ENCODE measurements around the gene EHBP1.
"Not testable (repeated sequence)": the region's sequence is repeated elsewhere in the genome, so short reads cannot be mapped to it uniquely, and the experiment has no call there.

The EHBP1 gene

DNA sequence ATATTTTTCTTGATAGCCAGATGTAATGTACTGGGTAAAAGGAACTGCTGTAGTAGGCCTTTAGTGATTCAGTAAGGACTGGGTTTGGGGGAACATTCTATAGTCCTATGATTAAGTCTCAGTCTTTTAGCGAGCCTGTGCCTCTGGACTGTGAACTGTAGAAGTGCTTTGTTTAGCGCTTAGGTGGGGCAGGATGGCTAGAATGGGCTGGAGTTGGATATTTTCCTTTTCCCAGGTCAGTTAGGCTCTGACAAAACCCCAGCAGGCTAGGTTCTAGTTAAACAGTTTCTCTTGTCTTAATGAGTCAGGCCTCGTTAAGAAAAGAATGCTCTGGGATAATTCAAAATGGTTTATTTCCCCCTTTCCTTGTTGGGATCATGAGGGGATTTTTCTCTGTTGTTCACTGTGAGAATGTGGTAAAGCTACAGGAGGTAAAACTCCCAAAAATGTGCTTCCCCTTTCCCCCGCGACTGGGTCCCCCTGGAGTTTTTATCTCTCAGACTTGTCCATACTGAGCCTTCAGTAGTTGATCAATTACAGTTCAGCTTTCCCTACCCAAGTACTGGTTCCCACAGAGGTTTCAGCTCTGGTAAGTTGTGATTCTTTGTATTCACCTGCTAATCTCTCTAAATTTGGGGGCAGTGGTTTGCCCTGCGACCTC lies 31.5 kb downstream of the EHBP1 start:
- DNase-seq: no peak

DNA sequence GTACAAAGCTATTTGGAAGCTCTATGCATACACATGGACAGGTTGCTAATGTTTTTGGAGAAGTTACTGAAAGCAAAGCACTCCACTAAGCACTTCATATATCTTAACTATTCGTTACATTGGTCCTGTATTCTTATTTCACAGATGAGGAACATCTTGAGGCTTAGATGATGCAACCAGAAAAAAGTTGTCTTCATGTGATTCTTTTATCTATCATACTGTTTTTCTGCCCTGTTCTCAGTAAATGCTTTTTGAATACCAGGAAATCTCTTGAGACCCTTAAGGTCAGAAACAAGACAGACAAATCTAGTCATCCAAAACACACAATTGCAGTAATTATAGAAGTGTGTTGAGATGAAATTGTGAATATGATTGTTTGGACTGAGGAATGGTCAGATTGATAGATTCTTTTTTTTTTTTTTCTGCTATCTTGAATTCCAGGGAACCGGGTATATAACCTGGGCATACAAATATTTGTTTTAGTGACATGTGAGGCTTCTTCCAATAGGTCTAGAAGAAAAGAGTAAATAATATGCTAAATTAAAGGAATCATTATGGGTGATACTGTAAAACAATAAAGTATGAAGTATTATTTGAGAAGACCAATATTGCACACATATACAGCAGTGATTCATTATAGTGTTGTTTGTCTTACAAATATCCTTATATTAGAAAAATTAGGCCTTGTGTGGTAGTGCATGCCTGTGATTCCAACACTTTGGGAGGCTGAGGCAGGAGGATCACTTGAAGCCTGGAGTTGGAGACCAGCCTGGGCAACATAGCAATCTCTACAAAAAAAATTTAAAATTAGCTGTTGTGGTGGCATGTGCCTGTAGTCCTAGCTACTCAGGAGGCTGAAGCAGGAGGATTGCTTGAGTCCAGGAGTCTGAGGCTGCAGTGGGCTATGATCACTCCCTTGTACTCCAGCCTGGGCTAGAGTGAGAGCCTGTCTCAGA lies 33.7 kb downstream of the EHBP1 start:
- no peak for DNase-seq

DNA sequence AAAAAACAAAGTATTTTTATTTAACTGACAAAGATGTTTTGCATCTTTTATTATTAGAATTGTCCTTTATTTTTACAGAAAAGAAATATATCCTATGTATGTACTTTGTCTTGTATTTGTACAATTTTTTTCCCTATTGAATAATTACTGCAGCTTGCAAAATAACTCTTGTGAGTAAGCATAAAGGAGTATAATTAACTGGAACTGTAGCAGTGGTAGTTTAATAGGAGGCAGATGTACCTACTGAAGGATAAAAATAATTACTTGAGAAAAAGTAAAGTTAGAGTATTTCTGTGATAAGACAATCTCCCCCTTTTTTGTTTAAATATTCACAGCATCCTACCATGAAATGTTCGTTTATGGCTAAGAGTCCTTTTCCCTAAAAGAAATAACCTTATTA lies 34.7 kb downstream of the EHBP1 start:
- no peak for DNase-seq

DNA sequence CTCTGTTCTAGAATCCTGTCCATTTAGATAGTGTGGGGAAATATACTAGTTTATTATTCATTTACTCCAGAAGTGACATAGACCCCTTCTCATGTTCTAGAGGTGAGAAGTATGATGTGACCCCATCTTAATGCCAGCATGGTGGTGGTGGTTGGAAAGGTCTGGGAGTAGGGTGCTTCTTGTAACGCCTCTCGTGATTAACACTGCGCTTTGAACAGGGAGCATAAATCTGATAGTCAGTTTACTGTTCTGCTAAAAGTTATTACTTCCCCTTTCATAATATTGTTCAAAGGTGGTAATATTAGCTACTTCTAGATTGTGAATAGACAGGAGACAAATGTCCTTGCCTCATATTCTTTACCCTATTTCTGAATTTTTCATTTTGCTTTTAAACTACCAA lies 35.6 kb downstream of the EHBP1 start:
- no peak for DNase-seq

DNA sequence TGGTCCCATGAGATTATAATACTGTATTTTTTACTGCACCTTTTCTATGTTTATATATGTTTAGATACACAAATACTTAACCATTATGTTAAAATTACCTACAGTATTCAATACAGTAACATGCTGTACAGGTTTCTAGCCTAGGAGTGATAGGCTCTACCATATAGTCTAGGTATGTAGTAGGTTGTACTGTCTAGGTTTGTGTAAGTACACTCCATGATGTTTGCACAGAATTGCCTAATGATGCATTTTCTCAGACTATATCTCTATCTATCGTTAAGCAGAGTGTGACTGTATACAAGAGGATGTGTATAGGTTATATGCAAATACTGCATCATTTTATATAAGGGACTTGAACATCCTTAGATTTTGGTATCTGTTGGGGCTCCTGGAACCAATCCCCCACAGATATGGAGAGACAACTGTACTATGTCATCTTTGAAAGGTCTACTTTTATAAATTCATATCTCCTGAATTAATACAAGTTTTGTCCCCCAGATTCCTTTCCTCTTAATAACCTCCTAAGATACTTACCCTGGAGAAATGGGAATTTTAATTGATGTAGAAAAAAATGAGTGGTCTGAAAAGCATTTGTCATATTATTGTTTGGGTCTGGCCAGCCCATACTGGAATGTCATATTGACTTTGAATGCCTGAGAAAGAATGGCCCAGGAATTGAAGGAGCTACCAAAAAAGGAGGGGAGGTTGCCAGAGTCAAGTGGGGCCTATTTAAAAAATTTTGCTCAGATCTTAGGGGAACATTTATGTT lies 36.6 kb downstream of the EHBP1 start:
- no peak for DNase-seq

DNA sequence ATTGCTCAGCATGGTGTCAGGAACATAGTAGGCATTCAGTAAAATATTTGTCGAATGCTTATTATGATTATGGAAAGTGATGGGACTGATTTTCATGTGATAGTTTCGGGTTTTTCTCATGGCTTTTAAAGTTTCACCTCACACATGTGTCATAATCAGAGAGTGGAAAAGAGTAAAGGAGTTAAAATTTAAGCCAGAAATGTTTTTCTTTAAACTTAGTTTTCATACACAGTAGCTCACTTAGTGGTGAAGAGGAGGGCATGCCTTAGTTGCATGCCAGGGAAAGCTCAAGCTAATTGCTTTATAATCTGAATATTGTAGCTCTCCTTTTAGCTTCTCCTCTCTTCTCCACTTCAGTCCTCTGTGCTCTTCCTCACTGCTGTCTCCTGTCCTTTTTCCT lies 38.0 kb downstream of the EHBP1 start:
- DNase-seq: no peak

DNA sequence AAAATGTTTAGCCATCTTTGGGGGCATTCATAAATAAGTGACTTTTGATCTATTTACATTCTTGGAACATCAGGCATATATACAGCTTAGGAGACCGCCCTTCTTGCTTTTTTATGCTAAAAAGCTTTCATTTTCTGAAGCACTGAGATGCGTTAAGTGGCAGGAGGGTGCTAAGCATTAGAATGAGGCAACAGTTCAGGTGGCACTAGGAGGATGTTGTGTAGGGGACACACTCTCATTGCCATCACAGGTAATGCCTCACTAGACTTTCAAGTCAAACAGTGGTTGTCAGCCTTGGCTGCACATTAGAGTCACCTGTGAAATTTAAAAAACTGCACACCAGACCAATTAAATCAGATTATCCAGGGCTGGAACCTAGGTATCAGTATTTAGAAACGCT lies 39.1 kb downstream of the EHBP1 start:
- no peak for DNase-seq

DNA sequence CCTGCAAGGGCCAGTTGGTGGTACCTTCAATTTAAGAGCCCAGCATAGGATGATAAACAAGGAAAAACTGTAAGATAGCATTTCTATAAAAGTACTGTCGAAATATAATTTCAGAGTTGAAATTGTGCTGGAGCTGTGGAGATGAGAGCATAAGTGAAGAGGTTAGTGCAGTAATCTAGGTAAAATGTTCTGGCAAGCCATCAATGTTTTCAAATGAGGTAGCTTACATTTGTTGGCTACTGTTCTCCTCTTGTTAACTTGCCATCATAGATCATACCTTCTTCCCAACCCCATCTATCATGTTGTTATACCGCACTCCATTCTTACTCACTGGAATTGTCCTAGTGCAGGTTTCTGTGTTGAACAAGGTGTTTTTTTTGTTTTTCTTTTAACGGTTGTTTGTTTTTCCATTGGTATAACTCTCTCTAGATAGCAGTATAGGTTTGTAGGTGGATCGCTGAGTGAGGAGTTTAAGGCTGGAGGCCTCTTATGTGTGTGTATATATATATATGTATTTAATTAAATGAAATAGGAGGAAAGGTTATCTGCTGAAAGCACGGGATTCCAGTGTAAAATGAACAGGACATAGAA lies 40.5 kb downstream of the EHBP1 start:
- no peak for DNase-seq

DNA sequence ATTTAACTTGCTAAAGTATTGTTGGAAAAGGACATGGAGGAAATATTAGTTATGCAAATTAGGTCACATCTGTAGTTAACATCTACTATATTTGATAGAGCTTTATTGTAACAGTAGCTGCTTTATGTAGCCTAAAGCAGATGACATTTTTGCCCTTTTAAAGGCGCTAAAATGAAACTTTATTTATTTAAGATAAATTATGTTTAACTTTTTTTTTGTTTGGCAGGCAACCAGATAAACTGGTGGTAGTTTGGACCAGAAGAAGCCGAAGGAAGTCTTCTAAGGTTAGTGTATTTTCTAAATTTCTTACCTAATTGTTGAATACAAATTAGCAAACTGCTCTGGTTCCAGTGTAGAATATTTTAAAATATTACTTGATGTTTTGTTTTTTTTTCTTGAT lies 41.7 kb downstream of the EHBP1 start:
- no peak for DNase-seq

DNA sequence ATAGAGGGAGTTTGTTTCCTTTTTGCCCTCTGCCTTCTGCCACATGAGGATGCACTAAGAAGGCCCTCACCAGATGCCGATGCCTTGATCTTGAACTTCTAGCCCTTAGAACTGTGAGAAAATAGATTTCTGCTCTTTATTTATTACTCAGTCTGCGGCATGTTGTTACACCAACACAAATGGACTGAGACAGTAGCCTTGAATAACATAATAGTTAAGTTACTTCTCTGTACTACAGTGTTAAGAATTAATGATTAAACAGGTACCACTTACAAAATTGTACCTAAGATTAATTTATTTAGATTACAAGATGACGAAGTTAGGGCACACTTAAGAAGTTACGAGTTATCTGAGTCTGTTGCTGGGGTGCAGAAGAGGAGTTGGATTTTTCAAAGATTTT lies 42.4 kb downstream of the EHBP1 start:
- DNase-seq: no peak

DNA sequence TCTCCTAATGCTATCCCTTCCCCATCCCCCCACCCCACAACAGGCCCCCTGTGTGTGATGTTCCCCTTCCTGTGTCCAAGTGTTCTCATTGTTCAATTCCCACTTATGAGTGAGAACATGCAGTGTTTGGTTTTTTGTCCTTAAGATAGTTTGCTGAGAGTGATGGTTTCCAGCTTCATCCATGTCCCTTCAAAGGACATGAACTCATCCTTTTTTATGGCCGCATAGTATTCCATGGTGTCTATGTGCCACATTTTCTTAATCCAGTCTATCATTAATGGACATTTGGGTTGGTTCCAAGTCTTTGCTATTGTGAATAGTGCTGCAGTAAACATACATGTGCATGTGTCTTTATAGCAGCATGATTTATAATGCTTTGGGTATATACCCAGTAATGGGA lies 43.6 kb downstream of the EHBP1 start:
- DNase-seq: not testable (repeated sequence)

DNA sequence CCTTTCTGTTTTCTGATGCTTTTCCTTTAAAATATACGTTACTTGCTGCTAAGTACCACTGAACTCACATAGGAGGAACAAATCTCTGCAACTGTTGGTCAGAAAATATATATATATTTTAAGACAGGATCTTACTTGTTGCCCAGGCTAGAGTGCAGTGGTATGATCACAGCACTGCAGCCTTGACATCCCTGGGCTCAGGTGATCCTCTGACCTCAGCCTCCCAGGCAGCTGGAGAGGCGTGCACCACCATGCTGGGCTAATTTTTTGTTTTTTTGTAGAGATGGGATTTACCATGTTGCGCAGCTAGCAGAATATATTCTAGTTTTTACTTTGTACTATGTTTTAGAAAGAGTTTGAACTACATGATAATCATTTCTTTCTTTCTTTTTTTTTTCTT lies 51.5 kb downstream of the EHBP1 start:
- no peak for DNase-seq

DNA sequence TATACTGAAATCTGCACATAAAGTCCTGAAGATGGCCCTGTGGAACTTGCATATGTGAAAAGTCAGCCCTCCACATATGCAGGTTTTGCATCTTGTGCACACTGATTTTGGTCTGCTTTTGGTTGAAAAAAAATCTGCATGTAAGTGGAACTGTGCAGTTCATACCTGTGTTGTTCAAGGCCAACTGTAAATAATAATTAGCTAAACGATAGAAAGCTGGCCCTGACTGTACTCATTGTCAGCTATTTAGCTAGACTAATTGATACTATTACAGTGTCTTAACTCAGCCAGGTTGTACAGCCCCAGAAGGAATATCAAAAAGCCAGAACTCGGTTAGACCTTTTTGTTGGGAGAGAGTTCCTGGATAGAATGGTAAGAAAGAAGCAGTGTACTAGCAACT lies 54.5 kb downstream of the EHBP1 start:
- DNase-seq: no peak

DNA sequence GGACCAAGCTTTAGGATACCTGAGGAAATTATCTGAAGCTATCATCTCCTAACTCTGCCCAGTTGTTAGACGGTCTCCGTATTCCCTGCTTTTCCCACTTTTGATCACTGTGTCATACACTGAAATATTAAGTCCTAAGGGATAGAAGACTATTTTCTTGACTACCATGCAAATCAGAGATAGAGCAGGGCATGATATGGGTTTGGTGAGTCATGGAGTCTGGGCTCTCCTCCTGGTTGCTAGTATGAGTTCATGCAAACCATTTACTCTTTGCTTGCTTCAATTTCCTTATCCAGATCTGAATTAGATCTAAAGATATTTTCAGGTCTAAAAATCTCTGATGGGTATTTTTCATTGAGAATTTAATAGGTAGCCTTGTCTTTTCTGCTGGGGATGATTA lies 55.0 kb downstream of the EHBP1 start:
- no peak for DNase-seq

DNA sequence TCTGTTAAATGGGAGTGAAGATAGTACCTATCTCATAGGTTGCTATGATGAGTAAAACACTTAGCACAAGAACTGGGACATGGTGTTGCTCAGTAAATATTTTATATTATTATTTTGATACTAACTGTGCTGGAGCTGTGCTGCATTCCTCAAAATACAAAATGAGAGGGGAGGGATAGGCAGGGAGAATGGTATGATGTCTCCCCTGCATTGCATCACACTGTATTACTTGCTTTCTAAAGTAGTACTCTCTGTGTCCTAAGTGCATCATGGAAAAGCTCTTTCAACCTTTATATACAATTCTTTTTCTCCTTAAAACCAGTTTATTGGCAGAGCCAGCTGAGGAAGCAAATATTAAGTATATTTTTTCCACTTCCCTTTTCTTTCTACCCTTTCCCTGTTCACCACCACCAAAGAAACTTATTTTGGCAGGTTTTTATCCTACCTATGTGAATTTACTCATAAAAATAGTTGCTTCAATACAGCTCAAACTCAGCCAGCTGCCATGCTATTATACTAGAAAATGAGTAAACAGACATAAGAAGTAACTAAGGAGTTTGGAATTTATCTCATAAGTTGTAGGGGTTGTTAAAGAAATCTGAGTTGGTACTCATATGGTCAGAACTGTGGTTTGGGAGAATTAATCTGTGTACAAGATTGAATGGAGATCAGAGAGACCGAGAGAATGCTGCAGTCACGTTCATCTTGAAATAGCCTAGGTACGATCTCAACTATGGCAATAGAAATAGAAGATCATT lies 60.3 kb downstream of the EHBP1 start:
- DNase-seq: no peak

DNA sequence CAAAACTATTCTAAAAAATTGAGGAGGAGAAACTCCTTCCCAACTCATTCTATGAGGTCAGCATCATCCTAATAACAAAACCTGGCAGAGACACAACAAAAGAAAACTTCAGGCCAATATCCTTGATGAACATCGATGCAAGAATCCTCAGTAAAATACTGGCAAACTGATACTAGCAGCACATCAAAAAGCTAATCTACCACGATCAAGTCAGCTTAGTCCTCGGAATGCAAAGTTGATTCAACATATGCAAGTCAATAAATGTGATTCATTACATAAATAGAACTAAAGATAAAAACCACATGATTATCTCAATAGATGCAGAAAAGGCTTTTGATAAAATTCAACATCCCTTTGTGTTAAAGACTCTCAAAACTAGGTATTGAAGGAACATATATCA lies 63.1 kb downstream of the EHBP1 start:
- DNase-seq: no peak

DNA sequence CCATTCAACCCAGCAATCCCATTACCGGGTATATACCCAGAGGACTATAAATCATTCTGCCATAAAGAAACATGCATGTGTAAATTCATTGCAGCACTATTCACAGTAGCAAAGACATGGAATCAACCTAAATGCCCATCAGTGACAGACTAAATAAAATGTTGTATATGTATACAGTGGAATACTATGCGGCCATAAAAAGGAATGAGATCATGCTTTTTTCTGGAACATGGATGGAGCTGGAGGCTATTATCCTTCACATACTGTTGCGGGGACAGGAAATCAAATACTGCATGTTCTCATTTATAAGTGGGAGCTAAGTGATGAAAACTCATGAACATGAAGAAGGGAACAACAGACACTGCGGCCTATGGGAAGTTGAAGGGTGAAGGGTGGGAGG lies 65.1 kb downstream of the EHBP1 start:
- no peak for DNase-seq

DNA sequence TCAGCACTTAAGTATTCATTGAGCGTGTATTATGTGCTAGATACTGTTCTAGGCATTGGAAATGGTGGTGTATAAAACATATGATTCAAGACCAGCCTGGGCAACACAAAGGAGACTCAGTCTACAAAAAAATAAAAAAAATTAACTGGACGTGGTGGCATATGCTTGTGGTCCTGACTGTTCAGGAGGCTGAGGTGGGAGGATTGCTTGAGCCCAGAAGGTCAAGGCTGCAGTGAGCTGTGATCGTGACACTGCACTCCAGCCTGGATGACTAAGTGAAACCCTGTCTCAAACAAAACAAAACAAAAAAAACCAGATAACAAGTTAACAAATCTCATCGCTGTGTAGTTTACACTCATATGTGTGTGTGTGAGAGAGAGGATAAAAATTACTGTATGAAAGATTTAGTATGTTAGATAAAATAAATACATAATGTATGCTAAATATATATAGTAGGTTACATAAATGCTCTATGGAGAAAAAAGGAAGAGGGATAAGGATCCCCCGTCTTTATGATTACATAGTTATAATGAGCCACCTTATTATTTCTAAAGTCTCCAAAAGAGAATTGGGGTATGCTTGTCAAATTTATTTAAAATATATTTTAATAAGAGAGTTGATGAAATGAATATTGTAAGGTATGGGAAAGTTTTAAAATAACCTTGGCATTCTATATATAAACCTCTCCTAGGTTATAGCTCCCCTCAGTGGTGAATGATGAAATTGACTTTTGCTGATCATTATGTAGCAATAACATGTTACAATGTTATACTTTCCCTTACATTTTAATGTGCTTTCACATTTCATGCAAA lies 69.2 kb downstream of the EHBP1 start:
- DNase-seq: no peak

DNA sequence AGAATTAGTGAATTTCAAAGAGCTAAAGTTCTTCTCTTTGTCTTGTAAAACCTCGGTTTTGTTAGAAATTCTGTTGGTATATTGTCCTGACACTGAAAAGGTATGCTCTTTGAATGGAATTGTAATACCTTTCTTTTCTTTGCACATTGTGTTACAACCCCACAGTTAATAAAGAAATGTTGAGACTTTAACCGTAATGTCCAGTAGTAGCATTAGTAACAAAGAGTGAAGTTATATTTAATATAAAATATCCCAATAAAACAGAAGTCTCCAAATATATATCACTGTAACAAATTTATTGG lies 69.8 kb downstream of the EHBP1 start:
- DNase-seq: no peak

DNA sequence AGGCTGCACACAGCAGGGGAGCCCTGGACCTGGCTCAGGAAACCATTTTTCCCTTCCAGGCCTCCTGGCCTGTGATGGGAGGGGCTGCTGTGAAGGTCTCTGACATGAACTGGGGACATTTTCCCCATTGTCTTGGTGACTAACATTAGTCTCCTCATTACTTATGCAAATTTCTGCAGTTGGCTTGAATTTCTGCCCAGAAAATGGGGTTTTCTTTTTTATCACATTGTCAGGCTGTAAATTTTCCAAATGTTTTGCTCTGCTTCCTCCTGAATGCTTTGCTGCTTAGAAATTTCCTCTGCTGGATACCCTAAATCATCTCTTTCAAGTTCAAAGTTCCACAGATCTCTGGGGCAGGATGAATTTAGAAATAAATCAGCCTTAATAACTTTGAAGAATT lies 78.2 kb downstream of the EHBP1 start:
- DNase-seq: no peak

DNA sequence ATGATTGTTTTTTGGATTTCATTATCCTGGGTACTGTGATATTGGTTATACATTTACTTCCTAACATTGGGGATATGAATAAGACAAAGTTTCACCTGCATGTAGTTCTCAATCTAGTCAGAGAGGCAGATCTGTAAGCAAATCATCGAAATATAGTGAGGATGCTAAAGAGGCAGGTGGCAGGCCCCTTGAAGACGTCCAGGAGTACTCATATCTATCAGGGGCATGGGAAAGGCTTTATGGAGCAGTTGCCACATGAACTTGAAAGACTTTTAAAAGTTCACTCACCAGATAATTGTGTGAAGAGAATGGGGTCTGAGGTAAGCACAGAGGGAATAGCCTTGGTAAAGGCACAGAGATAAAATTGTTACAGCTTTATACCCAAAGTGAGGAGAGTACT lies 78.8 kb downstream of the EHBP1 start:
- DNase-seq: no peak

DNA sequence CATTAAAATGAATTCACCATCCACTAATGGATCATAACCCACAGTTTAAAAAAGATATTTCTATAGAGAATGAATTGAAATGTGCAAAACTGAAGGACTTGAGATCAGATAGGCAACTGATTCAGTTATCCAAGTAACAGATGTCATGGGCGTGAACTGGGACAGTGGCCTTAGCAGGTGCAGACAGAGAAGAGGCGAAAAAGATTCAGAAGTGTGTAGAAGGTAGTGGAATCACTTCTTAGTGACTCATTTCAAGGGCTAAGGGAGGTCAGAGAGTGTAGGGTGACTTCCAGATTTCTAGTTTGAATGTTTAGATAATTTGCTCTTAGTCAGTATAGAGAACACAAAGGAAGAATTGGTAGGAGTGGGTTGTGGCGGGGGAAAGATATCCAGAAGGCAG lies 79.7 kb downstream of the EHBP1 start:
- no peak for DNase-seq

All from stimulated activated CD4-positive, alpha-beta T cell treated with anti-CD3 and anti-CD28 coated beads, Interleukin-12 subunit alpha, Interleukin-12 subunit beta, amount 100 ng/mL, for 4 hours (primary cell).